ENCODE measurements around the gene LYRM9. TPM values are rescaled to one million over a fixed set of nuclear protein-coding genes. Genes with fewer than 3 reads are reported as not detected.
A peak's percentile ranks its signal among the peaks of the same experiment; 100 is the strongest.

LYRM9 gene
- 10 to 100 TPM; 11.1 to 11.3 TPM for total RNA-seq

- DNase-seq = peak; percentile 95 to 99
- Mint-ChIP-seq H3K4me3 (peak within 1 kb of the TSS; percentile 81 to 82), H3K36me3 (ENCODE audit: insufficient read depth in 2 of 2) (no peaks in the 10 kb centered on the region), H3K9me3 (no peaks in the 10 kb centered on the region), H3K27ac (peak within 1 kb of the TSS; percentile 92), H3K4me1 (ENCODE audit: low read depth) (peaks cover 23% of the 10 kb centered on the region), H3K27me3 (ENCODE audit: low read depth) (peaks cover 27% of the 10 kb centered on the region)
- ATAC-seq (replicated peaks in 1 of 2) = peak; percentile 98
Observed at GRCh38 chr17:27892866-27893769, at the start of gene LYRM9. LYRM9 (minus strand) TSS chr17:27893365; CDS start chr17:27882694, 10,671 bp downstream.

GRCh38 chr17:27940503-27941428 is 47.6 kb upstream of the LYRM9 start:
- Mint-ChIP-seq H3K27ac (no peak overlapping the region), H3K4me1 (ENCODE audit: low read depth) (no peaks in the 10 kb centered on the region), H3K27me3 (ENCODE audit: low read depth) (peaks cover 4% of the 10 kb centered on the region), H3K36me3 (ENCODE audit: insufficient read depth in 2 of 2) (no peaks in the 10 kb centered on the region), H3K9me3 (no peaks in the 10 kb centered on the region), H3K4me3 (no peak overlapping the region)
- ATAC-seq (replicated peaks in 1 of 2) (no peak), DNase-seq (no peak)

GRCh38 chr17:27939474-27940465 is 46.6 kb upstream of the LYRM9 start:
- Mint-ChIP-seq H3K27ac (no peak overlapping the region), H3K27me3 (ENCODE audit: low read depth) (peaks cover 14% of the 10 kb centered on the region), H3K9me3 (no peaks in the 10 kb centered on the region), H3K4me3 (no peak overlapping the region), H3K4me1 (ENCODE audit: low read depth) (no peaks in the 10 kb centered on the region), H3K36me3 (ENCODE audit: insufficient read depth in 2 of 2) (no peaks in the 10 kb centered on the region)
- ATAC-seq (replicated peaks in 1 of 2) (no peak), DNase-seq (no peak)

- no peaks in the 10 kb centered on the region for H3K9me3 Mint-ChIP-seq
- no peaks in the 10 kb centered on the region for H3K36me3 Mint-ChIP-seq (ENCODE audit: insufficient read depth in 2 of 2)
- H3K27ac Mint-ChIP-seq = no peak overlapping the region
- no peak for ATAC-seq (replicated peaks in 1 of 2)
- peaks cover 17% of the 10 kb centered on the region for H3K27me3 Mint-ChIP-seq (ENCODE audit: low read depth)
- H3K4me1 Mint-ChIP-seq (ENCODE audit: low read depth) = no peaks in the 10 kb centered on the region
- no peak for DNase-seq
- H3K4me3 Mint-ChIP-seq = no peak overlapping the region
Observed at GRCh38 chr17:27938864-27939263, 45.7 kb upstream of the LYRM9 start.

GRCh38 chr17:27938241-27938640 is 45.1 kb upstream of the LYRM9 start:
- H3K36me3 Mint-ChIP-seq (ENCODE audit: insufficient read depth in 2 of 2) = no peaks in the 10 kb centered on the region
- H3K4me1 Mint-ChIP-seq (ENCODE audit: low read depth) = no peaks in the 10 kb centered on the region
- no peak for DNase-seq
- H3K27ac Mint-ChIP-seq = no peak overlapping the region
- H3K27me3 Mint-ChIP-seq (ENCODE audit: low read depth) = peaks cover 17% of the 10 kb centered on the region
- no peak for ATAC-seq (replicated peaks in 1 of 2)
- H3K4me3 Mint-ChIP-seq = no peak overlapping the region
- no peaks in the 10 kb centered on the region for H3K9me3 Mint-ChIP-seq

- no peaks in the 10 kb centered on the region for H3K36me3 Mint-ChIP-seq (ENCODE audit: insufficient read depth in 2 of 2)
- DNase-seq (no peak), ATAC-seq (replicated peaks in 1 of 2) (no peak)
- H3K9me3 Mint-ChIP-seq = no peaks in the 10 kb centered on the region
- no peak overlapping the region for H3K27ac Mint-ChIP-seq
- H3K4me1 Mint-ChIP-seq (ENCODE audit: low read depth) = no peaks in the 10 kb centered on the region
- peaks cover 17% of the 10 kb centered on the region for H3K27me3 Mint-ChIP-seq (ENCODE audit: low read depth)
- no peak overlapping the region for H3K4me3 Mint-ChIP-seq
Observed at GRCh38 chr17:27937025-27937546, 43.9 kb upstream of the LYRM9 start.

- H3K9me3 Mint-ChIP-seq = no peaks in the 10 kb centered on the region
- H3K4me1 Mint-ChIP-seq (ENCODE audit: low read depth) = no peaks in the 10 kb centered on the region
- peaks cover 10% of the 10 kb centered on the region for H3K27me3 Mint-ChIP-seq (ENCODE audit: low read depth)
- no peak for DNase-seq
- H3K4me3 Mint-ChIP-seq = no peak overlapping the region
- H3K36me3 Mint-ChIP-seq (ENCODE audit: insufficient read depth in 2 of 2) = no peaks in the 10 kb centered on the region
- ATAC-seq (replicated peaks in 1 of 2) = no peak
- H3K27ac Mint-ChIP-seq = no peak overlapping the region
Observed at GRCh38 chr17:27930000-27930399, 36.8 kb upstream of the LYRM9 start.

GRCh38 chr17:27928587-27928986 is 35.4 kb upstream of the LYRM9 start:
- Mint-ChIP-seq H3K27ac (no peak overlapping the region), H3K27me3 (ENCODE audit: low read depth) (peaks cover 5% of the 10 kb centered on the region), H3K9me3 (no peaks in the 10 kb centered on the region), H3K36me3 (ENCODE audit: insufficient read depth in 2 of 2) (no peaks in the 10 kb centered on the region), H3K4me1 (ENCODE audit: low read depth) (no peaks in the 10 kb centered on the region), H3K4me3 (no peak overlapping the region)
- DNase-seq (no peak), ATAC-seq (replicated peaks in 1 of 2) (no peak)

GRCh38 chr17:27927781-27928180 is 34.6 kb upstream of the LYRM9 start:
- no peak overlapping the region for H3K4me3 Mint-ChIP-seq
- no peaks in the 10 kb centered on the region for H3K4me1 Mint-ChIP-seq (ENCODE audit: low read depth)
- peaks cover 5% of the 10 kb centered on the region for H3K27me3 Mint-ChIP-seq (ENCODE audit: low read depth)
- H3K36me3 Mint-ChIP-seq (ENCODE audit: insufficient read depth in 2 of 2) = no peaks in the 10 kb centered on the region
- no peak overlapping the region for H3K27ac Mint-ChIP-seq
- no peaks in the 10 kb centered on the region for H3K9me3 Mint-ChIP-seq
- ATAC-seq (replicated peaks in 1 of 2) (no peak), DNase-seq (no peak)

- H3K27ac Mint-ChIP-seq = no peak overlapping the region
- H3K27me3 Mint-ChIP-seq (ENCODE audit: low read depth) = peaks cover 4% of the 10 kb centered on the region
- H3K36me3 Mint-ChIP-seq (ENCODE audit: insufficient read depth in 2 of 2) = no peaks in the 10 kb centered on the region
- ATAC-seq (replicated peaks in 1 of 2) = no peak
- H3K9me3 Mint-ChIP-seq = no peaks in the 10 kb centered on the region
- no peak for DNase-seq
- H3K4me3 Mint-ChIP-seq = no peak overlapping the region
- no peaks in the 10 kb centered on the region for H3K4me1 Mint-ChIP-seq (ENCODE audit: low read depth)
Observed at GRCh38 chr17:27921599-27921998, 28.4 kb upstream of the LYRM9 start.

- H3K4me3 Mint-ChIP-seq = no peak overlapping the region
- no peak overlapping the region for H3K27ac Mint-ChIP-seq
- ATAC-seq (replicated peaks in 1 of 2) (no peak), DNase-seq (no peak)
- no peaks in the 10 kb centered on the region for H3K9me3 Mint-ChIP-seq
- no peaks in the 10 kb centered on the region for H3K4me1 Mint-ChIP-seq (ENCODE audit: low read depth)
- H3K36me3 Mint-ChIP-seq (ENCODE audit: insufficient read depth in 2 of 2) = no peaks in the 10 kb centered on the region
- peaks cover 4% of the 10 kb centered on the region for H3K27me3 Mint-ChIP-seq (ENCODE audit: low read depth)
Observed at GRCh38 chr17:27921077-27921476, 27.9 kb upstream of the LYRM9 start.

- Mint-ChIP-seq H3K4me1 (ENCODE audit: low read depth) (no peaks in the 10 kb centered on the region), H3K4me3 (no peak overlapping the region), H3K9me3 (no peaks in the 10 kb centered on the region), H3K27ac (no peak overlapping the region), H3K36me3 (ENCODE audit: insufficient read depth in 2 of 2) (no peaks in the 10 kb centered on the region), H3K27me3 (ENCODE audit: low read depth) (peaks cover 4% of the 10 kb centered on the region)
- ATAC-seq (replicated peaks in 1 of 2) = no peak
- DNase-seq = no peak
Observed at GRCh38 chr17:27920569-27920968, 27.4 kb upstream of the LYRM9 start.

All from activated T-cell treated with anti-CD3 and anti-CD28 coated beads, Interleukin-2, amount 50 U/mL, for 72 hours (primary cell).